ENCODE measurements around the gene FAM185A. TPM values are rescaled to one million over a fixed set of nuclear protein-coding genes. Genes with fewer than 3 reads are reported as not detected.
"Not testable (repeated sequence)": the region's sequence is repeated elsewhere in the genome, so short reads cannot be mapped to it uniquely, and the experiment has no call there.

FAM185A gene
- total and polyA plus RNA-seq, 2 of the 8 experiments (the other 6 are each of a cell fraction or from before 2014, with no cell fraction given), result 5.2 to 6.6 TPM

GRCh38 chr7:102795987-102796595, 47.3 kb downstream of the FAM185A start:
- H3K9me3 ChIP-seq (ENCODE audit: insufficient read depth in 2 of 2, low read depth in 1 of 2, low read length in 1 of 2); H3K4me3 ChIP-seq (ENCODE audit: extremely low read depth in 1 of 4, insufficient read depth in 2 of 4, low read depth in 3 of 4, low read length in 4 of 4); H4K91ac ChIP-seq (replicated peaks; ENCODE audit: insufficient read length, low read length); H2BK15ac ChIP-seq (ENCODE audit: low read length); H3K79me2 ChIP-seq (ENCODE audit: control insufficient read depth in 1 of 2, insufficient read depth in 2 of 2, low read length in 2 of 2); DNase-seq (ENCODE audit: low read depth in 1 of 2, low spot score in 2 of 2); H3K27me3 ChIP-seq (replicated peaks in 1 of 4; ENCODE audit: control insufficient read depth in 3 of 4, extremely low read depth in 1 of 4, insufficient read depth in 3 of 4, low read length in 3 of 4); H2AFZ ChIP-seq (ENCODE audit: low read length); CTCF ChIA-PET (ENCODE audit: partially characterized antibody); H2BK20ac ChIP-seq (ENCODE audit: low read length); POLR2A ChIA-PET (ENCODE audit: partially characterized antibody); H3K23ac ChIP-seq (ENCODE audit: insufficient read length); FAIRE-seq; H2BK120ac ChIP-seq (replicated peaks; ENCODE audit: low read depth, low read length); H3K23me2 ChIP-seq (ENCODE audit: low read depth, low read length); H3K4me2 ChIP-seq (ENCODE audit: insufficient read depth in 1 of 2, low read depth in 2 of 2, low read length in 2 of 2); H3K36me3 ChIP-seq (ENCODE audit: control insufficient read depth in 2 of 4, insufficient read depth in 4 of 4, low read length in 3 of 4); H3K56ac ChIP-seq (replicated peaks; ENCODE audit: insufficient read length, low read depth, low read length); H4K8ac ChIP-seq (ENCODE audit: extremely low read depth, insufficient read depth, low read length); H3K79me1 ChIP-seq (ENCODE audit: low read depth, low read length); H4K20me1 ChIP-seq (replicated peaks in 1 of 2; ENCODE audit: control insufficient read depth in 1 of 2, insufficient read depth in 2 of 2, low read length in 2 of 2); H3K27ac ChIP-seq (ENCODE audit: low read depth, low read length); H2BK5ac ChIP-seq (ENCODE audit: low read depth, low read length); H3K18ac ChIP-seq (ENCODE audit: extremely low read depth, low read length); H2BK12ac ChIP-seq (ENCODE audit: low read depth, low read length); H3K14ac ChIP-seq (ENCODE audit: insufficient read length); H3K9ac ChIP-seq (replicated peaks in 1 of 4; ENCODE audit: extremely low read depth in 1 of 4, low read depth in 3 of 4, low read length in 3 of 4); H2AK5ac ChIP-seq (ENCODE audit: low read depth, low read length); H3K4ac ChIP-seq (replicated peaks; ENCODE audit: insufficient read length, low read depth, low read length); H4K5ac ChIP-seq (ENCODE audit: insufficient read length, low read depth, low read length); H3K4me1 ChIP-seq (replicated peaks in 1 of 4; ENCODE audit: control insufficient read depth in 3 of 4, insufficient read depth in 4 of 4, low read length in 3 of 4): not testable (repeated sequence)
- 92% methylated on average over 4 of the region's 6 CpGs; no CpG with 5 or more reads in 1 of the 2 experiments for WGBS, 2 experiments (ENCODE audit: extremely low coverage in 1 of 2, insufficient coverage in 1 of 2, insufficient read length in 1 of 2, insufficient replicate concordance in 2 of 2, low coverage in 1 of 2, low lambda C conversion rate in 2 of 2, missing lambda C conversion rate in 1 of 2)

All from H1 (cell line).